ENCODE measurements around the gene ZDHHC5. TPM values are rescaled to one million over a fixed set of nuclear protein-coding genes. Genes with fewer than 3 reads are reported as not detected.

ZDHHC5 gene
- total and polyA plus RNA-seq, 2 of the 13 experiments (the other 11 are each of a cell fraction or from before 2014, with no cell fraction given), result 26.6 to 34.0 TPM

- no peak for TF ChIP-seq FOXO4 (CRISPR knock-in tag; conservative IDR thresholded peaks at IDR 0.05)
- no peak for TF ChIP-seq HNF1A (IDR thresholded peaks at IDR 0.05; ENCODE audit: low read depth)
- no peak for TF ChIP-seq HNF1A (CRISPR knock-in tag; IDR thresholded peaks at IDR 0.05; ENCODE audit: borderline replicate concordance)
- no peak for TF ChIP-seq RFXANK (CRISPR knock-in tag; IDR thresholded peaks at IDR 0.05)
- no peak for TF ChIP-seq MLX (CRISPR knock-in tag; IDR thresholded peaks at IDR 0.05)
- TF ChIP-seq TFDP1 (CRISPR knock-in tag; IDR thresholded peaks at IDR 0.05; ENCODE audit: borderline replicate concordance), result peak; percentile 80; the same call in 1 of the 2 replicates
- no peak; the same call in 1 of the 2 replicates for TF ChIP-seq ZNF431 (CRISPR knock-in tag; IDR thresholded peaks at IDR 0.05; ENCODE audit: borderline replicate concordance, low read depth)
- TF ChIP-seq ZBTB7B (CRISPR knock-in tag; IDR thresholded peaks at IDR 0.05), result peak; percentile 87
- TF ChIP-seq ZNF841 (CRISPR knock-in tag; IDR thresholded peaks at IDR 0.05; ENCODE audit: borderline replicate concordance), result no peak
- TF ChIP-seq ZBTB49 (CRISPR knock-in tag; IDR thresholded peaks at IDR 0.05; ENCODE audit: borderline replicate concordance), result no peak
- TF ChIP-seq AGO2 (optimal IDR thresholded peaks at IDR 0.05; ENCODE audit: low read depth, low read length), result peak; percentile 99
- TF ChIP-seq PRDM15 (CRISPR knock-in tag; IDR thresholded peaks at IDR 0.05), result no peak
- TF ChIP-seq SETDB1 (CRISPR knock-in tag; IDR thresholded peaks at IDR 0.05; ENCODE audit: borderline replicate concordance), result no peak
Observed at GRCh38 chr11:57741132-57742086, 73.5 kb downstream of the ZDHHC5 start, which contains the start of gene SELENOH (continued).
